SK-N-SH (cell line): ENCODE measurements around the gene FRMPD4.

ENCODE experiments used
- CHD2 ChIP-seq: fragments of 150-350 bp; IDR thresholded peaks from 2 replicates; pipeline ENCODE4 v1.6.1; 2018; ENCODE audit warnings: low read length; ENCODE audit not compliant: partially characterized antibody
- EP300 ChIP-seq, 2 experiments: IDR thresholded peaks; 2 replicates each; pipeline versions ENCODE4 v1.4.0 to v1.6.1; 2012; ENCODE audit warnings: borderline replicate concordance in 1 of 2, low read depth in 1 of 2, low read length in 1 of 2
- FOXJ3 ChIP-seq: sonication (generic); formaldehyde crosslinking; IDR thresholded peaks from 2 replicates; pipeline ENCODE4 v1.5.1; 2020; ENCODE audit warnings: mild to moderate bottlenecking, missing genetic modification reagents
- JUND ChIP-seq: IDR thresholded peaks from 2 replicates; pipeline ENCODE4 v1.4.0; 2012
- NFIC ChIP-seq: IDR thresholded peaks from 2 replicates; pipeline ENCODE4 v1.4.0; 2012; ENCODE audit warnings: borderline replicate concordance
- POLR2AphosphoS5 ChIP-seq: IDR thresholded peaks from 2 replicates; pipeline ENCODE4 v1.6.1; 2012; ENCODE audit warnings: low read depth, low read length
- RAD21 ChIP-seq: IDR thresholded peaks from 2 replicates; pipeline ENCODE4 v1.6.1; 2012; ENCODE audit warnings: mild to moderate bottlenecking, low read length
- RCOR1 ChIP-seq: fragments of 150-350 bp; IDR thresholded peaks from 2 replicates; pipeline ENCODE4 v1.6.1; 2017; ENCODE audit warnings: antibody characterized with exemption, low read length
- TCF12 ChIP-seq: IDR thresholded peaks from 2 replicates; pipeline ENCODE4 v1.4.0; 2012
- TF ChIP-seq, protein P1 (sequence below): IDR thresholded peaks from 2 replicates; pipeline ENCODE4 v1.6.1; 2012; ENCODE audit warnings: mild to moderate bottlenecking, low read depth, low read length, moderate library complexity
- TF ChIP-seq, protein P2 (sequence below): fragments of 200-600 bp; sonication (generic); IDR thresholded peaks from 2 replicates; pipeline ENCODE4 v1.6.1; 2017; ENCODE audit warnings: antibody characterized with exemption, mild to moderate bottlenecking, moderate library complexity
- TF ChIP-seq, protein P3 (sequence below): fragments of 150-350 bp; IDR thresholded peaks from 2 replicates; pipeline ENCODE4 v1.6.1; 2017; ENCODE audit warnings: antibody characterized with exemption, low read length, low read depth, borderline replicate concordance

DNA sequence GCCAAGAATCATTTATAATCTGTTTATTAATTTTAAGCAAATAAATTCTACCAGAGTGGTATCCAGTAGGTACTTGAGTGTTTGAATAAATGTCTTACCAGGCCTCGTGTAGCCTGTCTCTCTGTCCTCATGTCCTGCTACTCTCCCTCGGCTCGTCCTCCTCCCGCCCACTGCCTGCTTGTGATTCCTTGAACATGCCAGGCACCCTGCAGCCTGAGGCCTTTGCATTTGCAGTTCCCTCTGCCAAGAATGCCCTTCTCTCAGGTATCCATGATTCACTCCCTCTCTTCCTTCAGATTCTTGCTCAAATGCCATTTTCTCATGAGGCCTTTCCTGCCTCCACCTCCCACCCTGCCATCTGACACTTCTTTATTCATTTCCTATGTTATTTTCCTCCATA lies 443.3 kb downstream of the FRMPD4 start:
- no peak for TF ChIP-seq EP300 (IDR thresholded peaks at IDR 0.05; ENCODE audit: borderline replicate concordance in 1 of 2, low read depth in 1 of 2, low read length in 1 of 2)
- TF ChIP-seq, protein P1, sequence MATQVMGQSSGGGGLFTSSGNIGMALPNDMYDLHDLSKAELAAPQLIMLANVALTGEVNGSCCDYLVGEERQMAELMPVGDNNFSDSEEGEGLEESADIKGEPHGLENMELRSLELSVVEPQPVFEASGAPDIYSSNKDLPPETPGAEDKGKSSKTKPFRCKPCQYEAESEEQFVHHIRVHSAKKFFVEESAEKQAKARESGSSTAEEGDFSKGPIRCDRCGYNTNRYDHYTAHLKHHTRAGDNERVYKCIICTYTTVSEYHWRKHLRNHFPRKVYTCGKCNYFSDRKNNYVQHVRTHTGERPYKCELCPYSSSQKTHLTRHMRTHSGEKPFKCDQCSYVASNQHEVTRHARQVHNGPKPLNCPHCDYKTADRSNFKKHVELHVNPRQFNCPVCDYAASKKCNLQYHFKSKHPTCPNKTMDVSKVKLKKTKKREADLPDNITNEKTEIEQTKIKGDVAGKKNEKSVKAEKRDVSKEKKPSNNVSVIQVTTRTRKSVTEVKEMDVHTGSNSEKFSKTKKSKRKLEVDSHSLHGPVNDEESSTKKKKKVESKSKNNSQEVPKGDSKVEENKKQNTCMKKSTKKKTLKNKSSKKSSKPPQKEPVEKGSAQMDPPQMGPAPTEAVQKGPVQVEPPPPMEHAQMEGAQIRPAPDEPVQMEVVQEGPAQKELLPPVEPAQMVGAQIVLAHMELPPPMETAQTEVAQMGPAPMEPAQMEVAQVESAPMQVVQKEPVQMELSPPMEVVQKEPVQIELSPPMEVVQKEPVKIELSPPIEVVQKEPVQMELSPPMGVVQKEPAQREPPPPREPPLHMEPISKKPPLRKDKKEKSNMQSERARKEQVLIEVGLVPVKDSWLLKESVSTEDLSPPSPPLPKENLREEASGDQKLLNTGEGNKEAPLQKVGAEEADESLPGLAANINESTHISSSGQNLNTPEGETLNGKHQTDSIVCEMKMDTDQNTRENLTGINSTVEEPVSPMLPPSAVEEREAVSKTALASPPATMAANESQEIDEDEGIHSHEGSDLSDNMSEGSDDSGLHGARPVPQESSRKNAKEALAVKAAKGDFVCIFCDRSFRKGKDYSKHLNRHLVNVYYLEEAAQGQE: no peak
- no peak for TF ChIP-seq RCOR1
- no peak for TF ChIP-seq RAD21
- TF ChIP-seq CHD2: no peak
- no peak for TF ChIP-seq POLR2AphosphoS5
- TF ChIP-seq, protein P2, sequence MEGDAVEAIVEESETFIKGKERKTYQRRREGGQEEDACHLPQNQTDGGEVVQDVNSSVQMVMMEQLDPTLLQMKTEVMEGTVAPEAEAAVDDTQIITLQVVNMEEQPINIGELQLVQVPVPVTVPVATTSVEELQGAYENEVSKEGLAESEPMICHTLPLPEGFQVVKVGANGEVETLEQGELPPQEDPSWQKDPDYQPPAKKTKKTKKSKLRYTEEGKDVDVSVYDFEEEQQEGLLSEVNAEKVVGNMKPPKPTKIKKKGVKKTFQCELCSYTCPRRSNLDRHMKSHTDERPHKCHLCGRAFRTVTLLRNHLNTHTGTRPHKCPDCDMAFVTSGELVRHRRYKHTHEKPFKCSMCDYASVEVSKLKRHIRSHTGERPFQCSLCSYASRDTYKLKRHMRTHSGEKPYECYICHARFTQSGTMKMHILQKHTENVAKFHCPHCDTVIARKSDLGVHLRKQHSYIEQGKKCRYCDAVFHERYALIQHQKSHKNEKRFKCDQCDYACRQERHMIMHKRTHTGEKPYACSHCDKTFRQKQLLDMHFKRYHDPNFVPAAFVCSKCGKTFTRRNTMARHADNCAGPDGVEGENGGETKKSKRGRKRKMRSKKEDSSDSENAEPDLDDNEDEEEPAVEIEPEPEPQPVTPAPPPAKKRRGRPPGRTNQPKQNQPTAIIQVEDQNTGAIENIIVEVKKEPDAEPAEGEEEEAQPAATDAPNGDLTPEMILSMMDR: no peak
- TF ChIP-seq JUND: no peak
- no peak for TF ChIP-seq FOXJ3 (CRISPR knock-in tag)
- no peak for TF ChIP-seq TCF12
- no peak for TF ChIP-seq NFIC
- TF ChIP-seq, protein P3, sequence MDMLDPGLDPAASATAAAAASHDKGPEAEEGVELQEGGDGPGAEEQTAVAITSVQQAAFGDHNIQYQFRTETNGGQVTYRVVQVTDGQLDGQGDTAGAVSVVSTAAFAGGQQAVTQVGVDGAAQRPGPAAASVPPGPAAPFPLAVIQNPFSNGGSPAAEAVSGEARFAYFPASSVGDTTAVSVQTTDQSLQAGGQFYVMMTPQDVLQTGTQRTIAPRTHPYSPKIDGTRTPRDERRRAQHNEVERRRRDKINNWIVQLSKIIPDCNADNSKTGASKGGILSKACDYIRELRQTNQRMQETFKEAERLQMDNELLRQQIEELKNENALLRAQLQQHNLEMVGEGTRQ: no peak
